GM12875 (cell line): ENCODE data around the gene GBP7.

ENCODE experiments used
- H3K4me3 ChIP-seq: one replicate; pipeline ENCODE4 v1.5.1; 2011; ENCODE audit warnings: low read depth, low read length, control low read depth
- CTCF ChIP-seq: IDR thresholded peaks from 2 replicates; pipeline ENCODE4 v1.5.1; 2011; ENCODE audit warnings: low read depth, mild to moderate bottlenecking, control low read depth, inconsistent platforms, low read length, moderate library complexity, borderline replicate concordance; ENCODE audit not compliant: insufficient read depth

The GBP7 gene

GRCh38 chr1:89087241-89087640 lies 88.6 kb downstream of the GBP7 start:
- H3K4me3 ChIP-seq: no peak overlapping the region
- TF ChIP-seq CTCF: no peak

GRCh38 chr1:89085781-89086180 lies 90.0 kb downstream of the GBP7 start:
- no peak overlapping the region for H3K4me3 ChIP-seq
- TF ChIP-seq CTCF: peak; percentile 67; the same call in 1 of the 2 replicates
